IMR-90 (cell line): Measurements from ENCODE around the gene ZNF512. TPM values are rescaled to one million over a fixed set of nuclear protein-coding genes. Genes with fewer than 3 reads are reported as not detected.

Experiments
- ATAC-seq: fragments of 200-7000 bp; cut with Tn5 transposase; 2 replicates; pipeline ENCODE4 v1.9.1; 2020; ENCODE audit warnings: low read depth, mild to moderate bottlenecking, moderate library complexity
- BruUV-seq: library from RNA; stranded (reverse); fragments of 400-500 nt; replicated peaks from 2 replicates; lab custom pipeline; 2021; lab: Mats Ljungman, UMichigan
- CTCF ChIA-PET: fragments of 300-600 bp; formaldehyde crosslinking; extraction: SDS; loops from one replicate; lab custom pipeline; 2021; ENCODE audit warnings: antibody characterized with exemption; lab: Yijun Ruan, JAX
- POLR2A ChIA-PET: fragments of 300-600 bp; sonication (Branson Sonifier 250); formaldehyde crosslinking; loops from one replicate; lab custom pipeline; 2022; ENCODE audit warnings: antibody characterized with exemption; ENCODE audit not compliant: unreplicated experiment; lab: Charles Lee
- DNase-seq: peaks from one replicate; pipeline ENCODE4 v3.0.0; 2013
- H2AFZ ChIP-seq: replicated peaks from 2 replicates; pipeline ENCODE3; 2013; ENCODE audit warnings: low read length, mild to moderate bottlenecking; ENCODE audit not compliant: poor library complexity
- H2AK5ac ChIP-seq: 2 replicates; pipeline ENCODE4 v1.6.1; 2013; ENCODE audit warnings: low read depth, low read length, inconsistent platforms
- H2AK9ac ChIP-seq: replicated peaks from 2 replicates; pipeline ENCODE3; 2013; ENCODE audit warnings: mild to moderate bottlenecking, low read depth, low read length, moderate library complexity; ENCODE audit not compliant: poor library complexity
- H2BK120ac ChIP-seq: 2 replicates; pipeline ENCODE4 v1.6.1; 2013; ENCODE audit warnings: low read depth, low read length, inconsistent platforms
- H2BK15ac ChIP-seq: 3 replicates; pipeline ENCODE4 v1.6.1; 2013; ENCODE audit warnings: low read depth, low read length, inconsistent platforms
- H2BK20ac ChIP-seq: 2 replicates; pipeline ENCODE4 v1.6.1; 2013; ENCODE audit warnings: low read depth, mild to moderate bottlenecking, inconsistent platforms, low read length, moderate library complexity
- H2BK5ac ChIP-seq: 2 replicates; pipeline ENCODE4 v1.6.1; 2013; ENCODE audit warnings: mild to moderate bottlenecking, low read depth, low read length, inconsistent platforms; ENCODE audit not compliant: poor library complexity, severe bottlenecking
- H3K14ac ChIP-seq: replicated peaks from 2 replicates; pipeline ENCODE4 v1.6.1; 2013; ENCODE audit warnings: low read depth, low read length, inconsistent platforms
- H3K18ac ChIP-seq: 2 replicates; pipeline ENCODE4 v1.6.1; 2013; ENCODE audit warnings: low read depth, low read length, control low read depth
- H3K23ac ChIP-seq: 2 replicates; pipeline ENCODE4 v1.6.1; 2013; ENCODE audit warnings: low read depth, low read length, inconsistent platforms
- H3K27ac ChIP-seq: 2 replicates; pipeline ENCODE4 v1.5.1; 2013; ENCODE audit warnings: mild to moderate bottlenecking, control low read depth, low read length; ENCODE audit not compliant: insufficient read depth
- H3K27me3 ChIP-seq: 2 replicates; pipeline ENCODE4 v1.6.1; 2013; ENCODE audit warnings: low read length; ENCODE audit not compliant: control insufficient read depth, insufficient read depth
- H3K36me3 ChIP-seq: 2 replicates; pipeline ENCODE4 v1.6.1; 2013; ENCODE audit warnings: low read length, mixed read lengths; ENCODE audit not compliant: control insufficient read depth, insufficient read depth
- H3K4ac ChIP-seq: 2 replicates; pipeline ENCODE4 v1.6.1; 2013; ENCODE audit warnings: low read depth, low read length, inconsistent platforms
- H3K4me1 ChIP-seq: 2 replicates; pipeline ENCODE4 v1.6.1; 2013; ENCODE audit warnings: low read length, mixed read lengths; ENCODE audit not compliant: control insufficient read depth, insufficient read depth
- H3K4me2 ChIP-seq: 2 replicates; pipeline ENCODE4 v1.6.1; 2013; ENCODE audit warnings: low read depth, mild to moderate bottlenecking, control low read depth, low read length, moderate library complexity
- H3K4me3 ChIP-seq: 2 replicates; pipeline ENCODE4 v1.5.1; 2013; ENCODE audit warnings: low read depth, mild to moderate bottlenecking, control low read depth, low read length, moderate library complexity; ENCODE audit not compliant: insufficient read depth
- H3K56ac ChIP-seq: 2 replicates; pipeline ENCODE4 v1.6.1; 2013; ENCODE audit warnings: low read length, inconsistent platforms; ENCODE audit not compliant: insufficient read depth; ENCODE audit errors: extremely low read depth
- H3K79me1 ChIP-seq, 2 experiments: 2 replicates each; pipeline ENCODE4 v1.6.1; 2013; ENCODE audit warnings: low read length in 2 of 2, inconsistent platforms in 1 of 2, low read depth in 1 of 2
- H3K9ac ChIP-seq: 2 replicates; pipeline ENCODE4 v1.6.1; 2013; ENCODE audit warnings: low read depth, low read length, control low read depth
- H3K9me1 ChIP-seq: 2 replicates; pipeline ENCODE4 v1.6.1; 2013; ENCODE audit warnings: low read length, inconsistent platforms; ENCODE audit not compliant: insufficient read depth
- H3K9me3 ChIP-seq: 2 replicates; pipeline ENCODE4 v1.6.1; 2013; ENCODE audit warnings: low read length; ENCODE audit not compliant: control insufficient read depth, insufficient read depth
- H4K20me1 ChIP-seq: 2 replicates; pipeline ENCODE4 v1.6.1; 2013; ENCODE audit warnings: low read length, inconsistent platforms; ENCODE audit not compliant: insufficient read depth
- H4K5ac ChIP-seq: 2 replicates; pipeline ENCODE4 v1.6.1; 2013; ENCODE audit warnings: mild to moderate bottlenecking, low read depth, low read length, control low read depth
- H4K8ac ChIP-seq, 2 experiments: 2 replicates each; pipeline ENCODE4 v1.6.1; 2013; ENCODE audit warnings: low read depth in 2 of 2, low read length in 2 of 2, control low read depth in 1 of 2, inconsistent platforms in 1 of 2
- H4K91ac ChIP-seq: 2 replicates; pipeline ENCODE4 v1.6.1; 2013; ENCODE audit warnings: low read depth, low read length, inconsistent platforms; ENCODE audit not compliant: insufficient read depth
- BHLHE40 ChIP-seq: fragments of 150-350 bp; IDR thresholded peaks from 2 replicates; pipeline ENCODE4 v1.6.1; 2016; ENCODE audit warnings: mild to moderate bottlenecking, low read depth, low read length
- CEBPB ChIP-seq: IDR thresholded peaks from 2 replicates; pipeline ENCODE4 v1.6.1; 2012; ENCODE audit warnings: low read depth, low read length, improper control_type of control experiment
- CHD1 ChIP-seq: IDR thresholded peaks from 2 replicates; pipeline ENCODE4 v1.6.1; 2012; ENCODE audit warnings: low read depth, low read length, improper control_type of control experiment
- ELK1 ChIP-seq: fragments of 150-350 bp; IDR thresholded peaks from 2 replicates; pipeline ENCODE4 v1.6.1; 2016; ENCODE audit warnings: low read depth, mild to moderate bottlenecking, low read length, moderate library complexity, borderline replicate concordance
- FOS ChIP-seq: fragments of 150-350 bp; IDR thresholded peaks from 2 replicates; pipeline ENCODE4 v1.6.1; 2016; ENCODE audit warnings: low read depth, low read length
- MAFK ChIP-seq: IDR thresholded peaks from 2 replicates; pipeline ENCODE4 v1.6.1; 2012; ENCODE audit warnings: low read depth, low read length, improper control_type of control experiment
- MAZ ChIP-seq: IDR thresholded peaks from 2 replicates; pipeline ENCODE4 v1.6.1; 2012; ENCODE audit warnings: low read depth, mild to moderate bottlenecking, low read length, improper control_type of control experiment, moderate library complexity, borderline replicate concordance
- MXI1 ChIP-seq: IDR thresholded peaks from 2 replicates; pipeline ENCODE4 v1.6.1; 2012; ENCODE audit warnings: low read depth, mild to moderate bottlenecking, low read length, moderate library complexity, borderline replicate concordance
- NFE2L2 ChIP-seq: fragments of 150-350 bp; IDR thresholded peaks from 2 replicates; pipeline ENCODE4 v1.6.1; 2016; ENCODE audit warnings: low read depth, mild to moderate bottlenecking, low read length
- POLR2A ChIP-seq: IDR thresholded peaks from 2 replicates; pipeline ENCODE4 v1.6.1; 2012; ENCODE audit warnings: mild to moderate bottlenecking, low read depth, low read length
- RAD21 ChIP-seq: IDR thresholded peaks from 2 replicates; pipeline ENCODE4 v1.6.1; 2012; ENCODE audit warnings: low read length, improper control_type of control experiment
- RCOR1 ChIP-seq: IDR thresholded peaks from 2 replicates; pipeline ENCODE4 v1.6.1; 2012; ENCODE audit warnings: mild to moderate bottlenecking, low read length, improper control_type of control experiment; ENCODE audit not compliant: insufficient replicate concordance
- RFX5 ChIP-seq: IDR thresholded peaks from 2 replicates; pipeline ENCODE4 v1.8.0; 2012; ENCODE audit warnings: low read depth, mild to moderate bottlenecking, low read length, moderate library complexity
- SMC3 ChIP-seq: fragments of 150-350 bp; IDR thresholded peaks from 2 replicates; pipeline ENCODE4 v1.6.1; 2016; ENCODE audit warnings: low read depth, mild to moderate bottlenecking, antibody characterized with exemption, low read length, moderate library complexity
- USF2 ChIP-seq: fragments of 150-350 bp; IDR thresholded peaks from 2 replicates; pipeline ENCODE4 v1.6.1; 2017; ENCODE audit warnings: mild to moderate bottlenecking, antibody characterized with exemption, low read length, low read depth
- WGBS, 2 experiments: methylation state at CpG; one replicate each; pipeline versions ENCODE4 v1.1.5 to v1.1.7; 2013; ENCODE audit warnings: missing lambda C conversion rate in 2 of 2; ENCODE audit not compliant: insufficient read length in 1 of 2; ENCODE audit errors: extremely low coverage in 2 of 2; 5-methylcytosine and 5-hydroxymethylcytosine counted together
- dilution Hi-C: fragments of 300-500 bp; cut with HindIII; formaldehyde crosslinking; loops from one replicate; pipeline ENCODE4 v1.14.3; 2018; ENCODE audit warnings: low sequenced_read_pairs; ENCODE audit not compliant: unreplicated experiment
- in situ Hi-C: fragments of 300-500 bp; cut with MboI; formaldehyde crosslinking; loops from 3 replicates; pipeline ENCODE4 v1.14.3; 2019; ENCODE audit warnings: low sequenced_read_pairs, inconsistent platforms, mixed read lengths
- intact Hi-C: fragments of 100-400 bp; cut with micrococcal nuclease; formaldehyde crosslinking; loops from 2 replicates; pipeline ENCODE4 v1.10.0; 2022
- polyA plus RNA-seq, 3 experiments: library from polyadenylated mRNA; depleted of rRNA; stranded (reverse); fragments of >200 nt; gene quantifications; 2 replicates each; pipeline ENCODE4 v1.2.3, GENCODE V29; 2012; ENCODE audit warnings: low replicate concordance in 1 of 3
- total RNA-seq: library from RNA; depleted of rRNA; stranded (reverse); fragments of >200 nt; gene quantifications from 2 replicates; pipeline ENCODE4 v1.2.3, GENCODE V29; 2012

Gene ZNF512
- total and polyA plus RNA-seq, 2 of the 4 experiments (the other 2 are of a cell fraction), result 25.8 to 56.5 TPM

- Histone ChIP-seq H3K18ac (no peak overlapping the region), H3K36me3 (no peaks in the 10 kb centered on the region), H3K9me1 (peaks cover 3% of the 10 kb centered on the region; the same call in 1 of the 2 replicates), H3K23ac (no peak overlapping the region), H3K9ac (no peak overlapping the region), H2BK20ac (peak overlapping the region; percentile 90; the same call in 1 of the 2 replicates), H2AFZ (no peak overlapping the region), H3K4me3 (no peak overlapping the region), H3K14ac (no peak overlapping the region), H3K27ac (no peak overlapping the region), H3K27me3 (no peaks in the 10 kb centered on the region), H2BK15ac (no peak overlapping the region), H3K9me3 (no peaks in the 10 kb centered on the region), H3K56ac (0 out of 2 replicates have a peak overlapping the region, but pooled peaks have one; percentile 32), H4K8ac (peak overlapping the region in 1 of 2 experiments; percentile 54; a peak in 1 of 4 replicates), H4K5ac (no peak overlapping the region), H3K4me2 (no peak overlapping the region), H4K20me1 (no peaks in the 10 kb centered on the region), H3K4me1 (peaks cover 4% of the 10 kb centered on the region; the same call in 1 of the 2 replicates), H4K91ac (no peak overlapping the region), H3K4ac (peak overlapping the region; percentile 80; the same call in 1 of the 2 replicates), H2BK5ac (peak overlapping the region; percentile 71), H2BK120ac (peak overlapping the region; percentile 88; the same call in 1 of the 2 replicates), H2AK9ac (no peak overlapping the region), H2AK5ac (no peak overlapping the region), H3K79me1 (peaks cover 0 to 4% of the 10 kb centered on the region in 2 experiments; a peak in 1 of 4 replicates)
- peak; percentile 80 for ATAC-seq
- dilution Hi-C loops (no loop called here), in situ Hi-C loops (no loop called here), intact Hi-C loops (no loop called here)
- no TSS peak for BruUV-seq
- no CpG with 5 or more reads among the region's 2 CpGs for WGBS, 2 experiments
- CTCF ChIA-PET, result no interaction called here
- no peak for TF ChIP-seq POLR2A
- TF ChIP-seq RFX5, result no peak
- TF ChIP-seq NFE2L2, result no peak
- no peak; the same call in 1 of the 2 replicates for TF ChIP-seq RAD21
- no peak for TF ChIP-seq CEBPB
- no peak for TF ChIP-seq SMC3
- TF ChIP-seq MAFK, result no peak
- no peak for TF ChIP-seq FOS
- TF ChIP-seq CHD1, result no peak
- TF ChIP-seq BHLHE40, result no peak
- TF ChIP-seq USF2, result no peak
- TF ChIP-seq MAZ, result no peak
- TF ChIP-seq MXI1, result no peak
- TF ChIP-seq ELK1, result no peak
- TF ChIP-seq RCOR1, result no peak
- POLR2A ChIA-PET, result no interaction called here
- DNase-seq, result peak; percentile 93
These were observed 16.2 kb upstream of the ZNF512 start for GRCh38 chr2:27566628-27567027.
